B cell (primary cell): ENCODE data around the gene GUCY2F. TPM values are rescaled to one million over a fixed set of nuclear protein-coding genes. Genes with fewer than 3 reads are reported as not detected.

Experiments used
- ATAC-seq: fragments of 200-7000 bp; cut with Tn5 transposase; one replicate; pipeline ENCODE4 v1.10.0; 2021; ENCODE audit warnings: low read depth, mild to moderate bottlenecking, moderate number of reproducible peaks, moderate library complexity
- CTCF ChIA-PET: fragments of 350-600 bp; sonication (Branson Sonifier 250); formaldehyde crosslinking; loops from one replicate; lab custom pipeline; 2021; ENCODE audit warnings: antibody characterized with exemption, inconsistent platforms; lab: Charles Lee
- POLR2A ChIA-PET: fragments of 350-600 bp; sonication (Branson Sonifier 250); formaldehyde crosslinking; loops from one replicate; lab custom pipeline; 2021; ENCODE audit warnings: antibody characterized with exemption; lab: Charles Lee
- DNase-seq: peaks from one replicate; pipeline ENCODE4 v3.0.0; 2013
- H2AFZ ChIP-seq: 2 replicates; pipeline ENCODE4 v1.6.1; 2012; ENCODE audit warnings: mild to moderate bottlenecking, low read depth, low read length; ENCODE audit not compliant: insufficient read depth, poor library complexity, severe bottlenecking
- H3K27ac ChIP-seq, 2 donors: 1 replicate in 1 of 2; 2 replicates in 1 of 2; pipeline ENCODE4 v1.5.1; 2012 to 2013; ENCODE audit warnings: low read length in 2 of 2, mild to moderate bottlenecking in 2 of 2, moderate library complexity in 1 of 2
- H3K27me3 ChIP-seq, 4 experiments: fragments of 200-600 bp in 1 of 4; sonication (generic) in 1 of 4; replicated peaks in 1 of 4; 1 replicate in 2 of 4; 2 replicates in 2 of 4; pipeline versions ENCODE4 v1.6.1 to v1.7.0; 2013 to 2016; ENCODE audit warnings: low read length in 3 of 4, mild to moderate bottlenecking in 2 of 4, mixed read lengths in 1 of 4, moderate library complexity in 1 of 4; ENCODE audit not compliant: insufficient read depth in 4 of 4, control insufficient read depth in 3 of 4; ENCODE audit errors: control extremely low read depth in 1 of 4
- H3K36me3 ChIP-seq, 2 experiments: replicated peaks in 1 of 2; 1 replicate in 1 of 2; 2 replicates in 1 of 2; pipeline versions ENCODE4 v1.6.1 to v1.7.1; 2013; ENCODE audit warnings: low read length in 1 of 2; ENCODE audit not compliant: insufficient read depth in 2 of 2, control insufficient read depth in 1 of 2; ENCODE audit errors: control extremely low read depth in 1 of 2, extremely low read depth in 1 of 2
- H3K4me1 ChIP-seq, 2 donors: fragments of 200-600 bp in 1 of 2; sonication (generic) in 1 of 2; 1 replicate in 1 of 2; 2 replicates in 1 of 2; pipeline versions ENCODE4 v1.5.1 to v1.6.1; 2013 to 2017; ENCODE audit warnings: low read length in 2 of 2; ENCODE audit not compliant: control insufficient read depth in 2 of 2, insufficient read depth in 2 of 2
- H3K4me2 ChIP-seq: replicated peaks from 2 replicates; pipeline ENCODE3; 2012; ENCODE audit warnings: mild to moderate bottlenecking, low read depth, low read length; ENCODE audit not compliant: poor library complexity, severe bottlenecking
- H3K4me3 ChIP-seq, 5 experiments: fragments of 200-600 bp in 1 of 5; sonication (generic) in 1 of 5; 1 replicate in 3 of 5; 2 replicates in 2 of 5; pipeline versions ENCODE4 v1.5.1 to v1.7.0; 2011 to 2016; ENCODE audit warnings: low read length in 4 of 5, mild to moderate bottlenecking in 4 of 5, low read depth in 2 of 5, control low read depth in 1 of 5, moderate library complexity in 1 of 5; ENCODE audit not compliant: insufficient read depth in 1 of 5; ENCODE audit errors: control extremely low read depth in 1 of 5, extremely low read depth in 1 of 5
- H3K79me2 ChIP-seq: fragments of 200-600 bp; sonication (generic); one replicate; pipeline ENCODE4 v1.6.0; 2016; ENCODE audit warnings: low read length; ENCODE audit not compliant: control insufficient read depth, insufficient read depth
- H3K9ac ChIP-seq: fragments of 200-600 bp; sonication (generic); 2 replicates; pipeline ENCODE4 v1.6.1; 2017; ENCODE audit warnings: mild to moderate bottlenecking, low read length, moderate library complexity
- H3K9me3 ChIP-seq, 3 donors: one replicate each; pipeline versions ENCODE4 v1.6.1 to v1.7.1; 2013; ENCODE audit warnings: low read length in 2 of 3; ENCODE audit not compliant: control insufficient read depth in 2 of 3, insufficient read depth in 1 of 3; ENCODE audit errors: control extremely low read depth in 1 of 3
- H4K20me1 ChIP-seq: 2 replicates; pipeline ENCODE4 v1.6.0; 2012; ENCODE audit warnings: mild to moderate bottlenecking, low read length; ENCODE audit not compliant: insufficient read depth, control insufficient read depth, poor library complexity, severe bottlenecking
- H3K27ac Mint-ChIP-seq: one replicate; pipeline ENCODE4 v1.8.0; 2021; ENCODE audit warnings: mixed read lengths
- H3K27me3 Mint-ChIP-seq: one replicate; pipeline ENCODE4 v1.8.0; 2021; ENCODE audit warnings: mixed read lengths
- H3K4me1 Mint-ChIP-seq: one replicate; pipeline ENCODE4 v1.8.0; 2021; ENCODE audit warnings: mixed read lengths
- H3K4me3 Mint-ChIP-seq: one replicate; pipeline ENCODE4 v1.8.0; 2021; ENCODE audit warnings: mixed read lengths
- H3K9me3 Mint-ChIP-seq: one replicate; pipeline ENCODE4 v1.8.0; 2022; ENCODE audit warnings: mixed read lengths; ENCODE audit not compliant: insufficient read depth
- EZH2 ChIP-seq: IDR thresholded peaks from 2 replicates; pipeline ENCODE4 v1.6.1; 2012; ENCODE audit warnings: borderline replicate concordance, low read depth, mild to moderate bottlenecking, moderate library complexity, low read length; ENCODE audit not compliant: insufficient read depth, poor library complexity, severe bottlenecking
- WGBS: methylation state at CpG from one replicate; pipeline ENCODE4 v1.1.5; 2013; ENCODE audit warnings: missing lambda C conversion rate; ENCODE audit not compliant: insufficient coverage; 5-methylcytosine and 5-hydroxymethylcytosine counted together
- intact Hi-C: fragments of 100-400 bp; cut with micrococcal nuclease; formaldehyde crosslinking; loops from one replicate; pipeline ENCODE4 v1.10.0; 2022
- polyA plus RNA-seq: library from polyadenylated mRNA; depleted of rRNA; stranded (reverse); fragments of >200 nt; gene quantifications from 2 replicates; pipeline ENCODE4 v1.2.3, GENCODE V29; 2012
- total RNA-seq, 2 donors: library from RNA; stranded (reverse); fragments of 120-200 nt in 1 of 2; gene quantifications; 1 replicate in 1 of 2; 2 replicates in 1 of 2; pipeline versions ENCODE4 v1.2.3 to v1.2.4, GENCODE V29; 2013 to 2022
- TF ChIP-seq, protein P1 (sequence below): fragments of 200-600 bp; IDR thresholded peaks from one replicate; pipeline ENCODE4 v1.8.0; 2022; ENCODE audit warnings: antibody characterized with exemption, mild to moderate bottlenecking

The GUCY2F gene
- total and polyA plus RNA-seq, 2 donors (not counting 1 experiment from before 2014, with no cell fraction given), result not detected

GRCh38 chrX:109336141-109336540, 145.7 kb downstream of the GUCY2F start:
- H4K20me1 ChIP-seq, result no peaks in the 10 kb centered on the region
- no peak overlapping the region for H2AFZ ChIP-seq
- H3K9me3 ChIP-seq, result peaks cover 0 to 5% (median 0%) of the 10 kb centered on the region in 3 donors
- H3K27me3 ChIP-seq, result no peaks in the 10 kb centered on the region
- H3K4me3 ChIP-seq, result no peak overlapping the region
- no peak overlapping the region for H3K4me2 ChIP-seq
- H3K27ac ChIP-seq, result no peak overlapping the region
- intact Hi-C loops, result no loop called here
- H3K36me3 ChIP-seq, result no peaks in the 10 kb centered on the region
- Mint-ChIP-seq H3K9me3 (no peaks in the 10 kb centered on the region), H3K4me1 (no peaks in the 10 kb centered on the region), H3K27ac (no peak overlapping the region), H3K27me3 (no peaks in the 10 kb centered on the region), H3K4me3 (no peak overlapping the region)
- no peak overlapping the region for H3K9ac ChIP-seq
- no CpG with 5 or more reads among the region's 1 CpG for WGBS
- no peaks in the 10 kb centered on the region for H3K79me2 ChIP-seq
- no peaks in the 10 kb centered on the region for H3K4me1 ChIP-seq
- POLR2A ChIA-PET, result no interaction called here
- DNase-seq, result no peak
- CTCF ChIA-PET, result no interaction called here
- no peak for TF ChIP-seq EZH2
- TF ChIP-seq, protein P1, sequence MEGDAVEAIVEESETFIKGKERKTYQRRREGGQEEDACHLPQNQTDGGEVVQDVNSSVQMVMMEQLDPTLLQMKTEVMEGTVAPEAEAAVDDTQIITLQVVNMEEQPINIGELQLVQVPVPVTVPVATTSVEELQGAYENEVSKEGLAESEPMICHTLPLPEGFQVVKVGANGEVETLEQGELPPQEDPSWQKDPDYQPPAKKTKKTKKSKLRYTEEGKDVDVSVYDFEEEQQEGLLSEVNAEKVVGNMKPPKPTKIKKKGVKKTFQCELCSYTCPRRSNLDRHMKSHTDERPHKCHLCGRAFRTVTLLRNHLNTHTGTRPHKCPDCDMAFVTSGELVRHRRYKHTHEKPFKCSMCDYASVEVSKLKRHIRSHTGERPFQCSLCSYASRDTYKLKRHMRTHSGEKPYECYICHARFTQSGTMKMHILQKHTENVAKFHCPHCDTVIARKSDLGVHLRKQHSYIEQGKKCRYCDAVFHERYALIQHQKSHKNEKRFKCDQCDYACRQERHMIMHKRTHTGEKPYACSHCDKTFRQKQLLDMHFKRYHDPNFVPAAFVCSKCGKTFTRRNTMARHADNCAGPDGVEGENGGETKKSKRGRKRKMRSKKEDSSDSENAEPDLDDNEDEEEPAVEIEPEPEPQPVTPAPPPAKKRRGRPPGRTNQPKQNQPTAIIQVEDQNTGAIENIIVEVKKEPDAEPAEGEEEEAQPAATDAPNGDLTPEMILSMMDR, result no peak
- no peak for ATAC-seq

- Histone ChIP-seq H3K9me3 (no peaks in the 10 kb centered on the region), H3K4me2 (no peak overlapping the region), H2AFZ (no peak overlapping the region), H3K79me2 (no peaks in the 10 kb centered on the region), H3K4me3 (no peak overlapping the region), H3K27ac (no peak overlapping the region), H3K9ac (no peak overlapping the region), H3K27me3 (no peaks in the 10 kb centered on the region), H4K20me1 (no peaks in the 10 kb centered on the region), H3K4me1 (no peaks in the 10 kb centered on the region), H3K36me3 (no peaks in the 10 kb centered on the region)
- intact Hi-C loops, result no loop called here
- ATAC-seq (no peak), DNase-seq (no peak)
- no peaks in the 10 kb centered on the region for H3K4me1 Mint-ChIP-seq
- WGBS, result no CpG with 5 or more reads among the region's 1 CpG
- H3K27me3 Mint-ChIP-seq, result no peaks in the 10 kb centered on the region
- H3K9me3 Mint-ChIP-seq, result no peaks in the 10 kb centered on the region
- POLR2A ChIA-PET, result interaction anchor here (0.7 kb wide), 1 partner anchor 405 kb away, joined by 6 read pairs; no protein-coding TSS in a partner anchor
- no peak overlapping the region for H3K27ac Mint-ChIP-seq
- TF ChIP-seq EZH2, result no peak
- TF ChIP-seq, protein P1, result no peak
- CTCF ChIA-PET, result no interaction called here
- H3K4me3 Mint-ChIP-seq, result no peak overlapping the region
Measured at GRCh38 chrX:109327251-109327650, 154.6 kb downstream of the GUCY2F start.

Other genes with a start within 250 kb of the GUCY2F start
- gene NXT2, start 54.8 kb upstream of the GUCY2F start, total RNA-seq, result 9.5 and 10.4 TPM in 2 replicates
- 3.1 and 4.3 TPM in 2 replicates for gene NXT2, start 54.8 kb upstream of the GUCY2F start, polyA plus RNA-seq
- gene KCNE5, start 143.1 kb upstream of the GUCY2F start, total RNA-seq, result 0.32 and 0.34 TPM in 2 replicates
- gene KCNE5, start 143.1 kb upstream of the GUCY2F start, polyA plus RNA-seq, result 0.12 TPM in 1 of 2 replicates, not detected in the other